ENCODE data around the gene PPT2.

The PPT2 gene

DNA sequence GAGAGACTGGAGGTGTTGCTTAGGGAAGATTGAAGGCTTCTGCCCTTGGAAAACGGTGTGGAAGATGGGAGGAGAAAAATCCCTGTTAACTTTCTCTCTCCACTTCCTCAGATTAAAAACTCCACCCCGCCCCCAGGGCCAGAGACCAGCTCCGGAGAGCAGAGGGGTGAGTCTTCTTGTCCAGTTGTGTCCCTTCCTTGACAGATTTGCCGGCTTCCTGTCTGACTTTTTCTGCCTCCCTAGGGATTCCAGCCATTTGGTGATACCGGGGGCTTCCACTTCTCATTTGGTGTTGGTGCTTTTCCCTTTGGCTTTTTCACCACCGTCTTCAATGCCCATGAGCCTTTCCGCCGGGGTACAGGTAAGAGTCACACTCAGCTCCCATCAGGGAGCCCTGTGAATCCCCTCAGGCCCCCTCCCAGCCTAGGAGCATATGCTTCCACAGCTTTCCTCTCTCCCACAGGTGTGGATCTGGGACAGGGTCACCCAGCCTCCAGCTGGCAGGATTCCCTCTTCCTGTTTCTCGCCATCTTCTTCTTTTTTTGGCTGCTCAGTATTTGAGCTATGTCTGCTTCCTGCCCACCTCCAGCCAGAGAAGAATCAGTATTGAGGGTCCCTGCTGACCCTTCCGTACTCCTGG lies 25.9 kb downstream of the PPT2 start:
- H3K4me3 ChIP-seq (replicated peaks; ENCODE audit: low read depth, low read length): peak overlapping the region; percentile 90
- TF ChIP-seq, protein P1, sequence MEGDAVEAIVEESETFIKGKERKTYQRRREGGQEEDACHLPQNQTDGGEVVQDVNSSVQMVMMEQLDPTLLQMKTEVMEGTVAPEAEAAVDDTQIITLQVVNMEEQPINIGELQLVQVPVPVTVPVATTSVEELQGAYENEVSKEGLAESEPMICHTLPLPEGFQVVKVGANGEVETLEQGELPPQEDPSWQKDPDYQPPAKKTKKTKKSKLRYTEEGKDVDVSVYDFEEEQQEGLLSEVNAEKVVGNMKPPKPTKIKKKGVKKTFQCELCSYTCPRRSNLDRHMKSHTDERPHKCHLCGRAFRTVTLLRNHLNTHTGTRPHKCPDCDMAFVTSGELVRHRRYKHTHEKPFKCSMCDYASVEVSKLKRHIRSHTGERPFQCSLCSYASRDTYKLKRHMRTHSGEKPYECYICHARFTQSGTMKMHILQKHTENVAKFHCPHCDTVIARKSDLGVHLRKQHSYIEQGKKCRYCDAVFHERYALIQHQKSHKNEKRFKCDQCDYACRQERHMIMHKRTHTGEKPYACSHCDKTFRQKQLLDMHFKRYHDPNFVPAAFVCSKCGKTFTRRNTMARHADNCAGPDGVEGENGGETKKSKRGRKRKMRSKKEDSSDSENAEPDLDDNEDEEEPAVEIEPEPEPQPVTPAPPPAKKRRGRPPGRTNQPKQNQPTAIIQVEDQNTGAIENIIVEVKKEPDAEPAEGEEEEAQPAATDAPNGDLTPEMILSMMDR (IDR thresholded peaks at IDR 0.05; ENCODE audit: low read depth, low read length, missing control alignments): no peak
- no peak for DNase-seq (ENCODE audit: extremely low read depth, low read depth)

DNA sequence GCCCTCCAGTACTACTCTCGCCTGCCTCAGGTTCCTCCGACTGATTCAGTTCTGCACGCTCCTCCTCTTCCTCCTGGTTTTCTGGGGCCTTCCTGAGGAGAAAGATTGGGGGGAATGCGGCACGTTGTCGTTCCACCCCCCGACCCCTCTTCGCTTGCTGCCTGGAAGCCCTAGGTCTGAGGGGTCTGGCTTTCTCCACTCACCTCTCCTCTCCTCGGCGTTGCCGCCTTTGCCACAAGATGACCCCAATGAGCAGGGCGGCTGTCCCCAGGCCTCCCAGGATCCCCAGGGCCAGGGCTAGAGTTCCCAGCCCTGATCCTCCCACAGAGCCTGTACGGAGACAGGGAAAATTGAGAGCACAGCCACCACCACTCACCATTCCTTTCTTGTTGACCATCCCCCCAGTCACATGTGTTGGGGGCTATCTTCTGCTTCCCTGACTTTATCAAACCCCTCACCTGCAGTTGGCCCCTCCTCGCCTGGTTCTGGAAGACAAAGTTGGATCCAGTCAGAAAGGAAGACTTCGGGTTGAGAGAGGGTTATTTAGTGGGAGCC lies 27.3 kb downstream of the PPT2 start:
- DNase-seq (ENCODE audit: extremely low read depth, low read depth): no peak
- H3K4me3 ChIP-seq (replicated peaks; ENCODE audit: low read depth, low read length): no peak overlapping the region
- TF ChIP-seq, protein P1 (IDR thresholded peaks at IDR 0.05; ENCODE audit: low read depth, low read length, missing control alignments): no peak

DNA sequence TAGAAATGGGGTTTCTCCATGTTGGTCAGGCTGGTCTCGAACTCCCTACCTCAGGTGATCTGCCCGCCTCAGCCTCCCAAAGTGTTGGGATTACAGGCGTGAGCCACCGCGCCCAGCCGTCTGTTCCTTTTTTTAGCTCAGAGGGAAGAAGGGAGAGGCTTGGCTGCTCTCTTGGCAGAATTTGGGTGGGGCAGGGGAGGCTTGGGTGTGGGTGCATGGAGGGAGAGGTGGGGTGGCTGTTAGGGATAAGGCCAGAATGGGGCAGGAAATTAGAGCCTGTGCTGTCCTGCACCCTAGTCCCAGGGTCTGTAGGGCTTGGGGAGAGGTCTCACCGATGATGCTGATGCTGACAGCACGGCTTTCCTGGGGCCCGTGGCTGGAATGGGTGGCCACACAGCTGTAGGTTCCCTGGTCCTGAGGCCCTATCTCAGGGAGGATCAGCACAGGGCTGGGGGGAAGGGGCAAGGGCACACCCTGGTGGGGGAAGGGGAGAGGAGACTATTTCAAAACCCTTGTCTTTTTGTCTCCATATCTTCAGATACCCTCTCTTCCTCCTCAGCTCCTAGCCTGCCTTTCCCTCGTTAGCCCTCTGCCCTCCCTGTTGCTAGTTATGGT lies 28.1 kb downstream of the PPT2 start:
- H3K4me3 ChIP-seq (replicated peaks; ENCODE audit: low read depth, low read length): no peak overlapping the region
- DNase-seq (ENCODE audit: extremely low read depth, low read depth): no peak

DNA sequence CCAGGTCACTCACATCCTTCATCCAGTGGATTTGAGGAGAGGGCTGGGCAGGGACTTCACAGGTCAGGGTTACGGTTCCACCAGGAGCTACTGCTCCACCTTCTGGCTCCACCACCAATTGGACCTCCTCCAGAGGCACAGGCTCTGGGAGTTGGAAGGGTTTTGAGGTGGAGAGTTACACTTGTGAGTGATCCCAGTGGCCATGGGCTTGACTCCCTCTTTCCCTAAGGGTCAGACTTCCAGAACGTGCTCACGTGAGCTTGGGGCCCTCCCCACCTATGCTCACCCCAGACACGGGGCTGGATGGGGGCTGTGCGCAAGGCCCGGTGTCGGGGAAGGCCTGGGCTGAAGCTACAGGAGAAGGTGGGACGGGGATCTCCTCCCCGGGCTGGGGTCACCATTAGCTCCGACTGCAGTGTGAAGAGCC lies 28.6 kb downstream of the PPT2 start:
- TF ChIP-seq, protein P1 (IDR thresholded peaks at IDR 0.05; ENCODE audit: low read depth, low read length, missing control alignments): no peak
- H3K4me3 ChIP-seq (replicated peaks; ENCODE audit: low read depth, low read length): no peak overlapping the region
- no peak for DNase-seq (ENCODE audit: extremely low read depth, low read depth)

More for the DNA sequence above, 28.1 kb downstream of the PPT2 start:
- TF ChIP-seq, protein P1 (IDR thresholded peaks at IDR 0.05; ENCODE audit: low read depth, low read length, missing control alignments): no peak

DNA sequence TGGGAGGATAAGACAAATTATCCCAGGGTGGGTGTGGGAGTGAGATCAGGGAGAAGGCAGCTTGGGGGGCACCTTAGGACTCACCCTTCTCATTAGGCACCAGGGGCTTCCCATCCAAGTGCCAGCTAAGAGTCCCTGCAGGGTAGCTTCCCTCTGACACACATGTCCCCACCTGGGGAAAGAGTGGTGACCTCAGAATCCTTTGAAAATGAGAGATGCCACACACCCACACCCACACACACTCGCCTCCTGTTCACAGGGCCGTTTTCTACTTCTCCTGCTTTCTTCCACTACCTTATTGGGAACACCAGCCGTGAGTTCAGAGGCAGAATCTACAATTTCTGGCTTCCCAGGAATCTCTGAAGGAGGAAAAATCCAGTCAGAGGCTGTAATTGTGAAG lies 29.1 kb downstream of the PPT2 start:
- no peak overlapping the region for H3K4me3 ChIP-seq (replicated peaks; ENCODE audit: low read depth, low read length)
- no peak for DNase-seq (ENCODE audit: extremely low read depth, low read depth)
- TF ChIP-seq, protein P1 (IDR thresholded peaks at IDR 0.05; ENCODE audit: low read depth, low read length, missing control alignments): no peak

DNA sequence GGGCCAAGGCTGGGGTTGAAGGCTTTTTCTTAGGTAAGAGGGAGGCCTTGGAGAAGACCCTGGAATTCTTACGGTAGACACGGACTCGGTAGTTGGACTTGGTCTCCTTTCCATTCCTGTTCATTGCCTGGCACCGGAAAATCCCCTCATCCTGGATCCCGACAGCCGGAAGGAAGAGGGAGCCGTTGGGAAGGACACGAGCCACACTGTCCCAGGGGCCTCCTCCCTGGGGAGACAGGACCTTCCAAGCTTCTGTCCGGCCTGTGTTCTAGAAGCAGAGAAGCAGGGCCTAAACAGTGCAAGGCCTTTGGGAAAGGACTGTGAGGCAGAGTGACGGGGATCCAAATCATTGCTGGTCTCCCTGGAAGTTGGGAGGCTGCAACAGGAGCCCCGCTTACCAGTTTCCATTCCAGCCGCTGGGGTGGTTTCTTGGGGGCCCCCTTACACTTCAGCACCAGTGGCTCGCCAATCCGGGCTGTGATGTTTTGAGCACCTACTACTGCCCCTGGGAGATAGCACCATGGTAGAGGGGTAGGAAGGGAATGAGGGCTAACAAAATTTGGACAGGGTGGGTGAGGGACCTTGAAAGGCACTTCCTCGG lies 29.6 kb downstream of the PPT2 start:
- H3K4me3 ChIP-seq (replicated peaks; ENCODE audit: low read depth, low read length): no peak overlapping the region
- TF ChIP-seq, protein P1 (IDR thresholded peaks at IDR 0.05; ENCODE audit: low read depth, low read length, missing control alignments): no peak
- no peak for DNase-seq (ENCODE audit: extremely low read depth, low read depth)

Data from HFF-Myc (cell line).